SK-N-SH (cell line): ENCODE results near the gene C14orf132. TPM values are rescaled to one million over a fixed set of nuclear protein-coding genes. Genes with fewer than 3 reads are reported as not detected.

ENCODE experiments used
- CTCF ChIA-PET: fragments of 300-600, 350-600 bp; formaldehyde crosslinking; extraction: SDS; loops from one replicate; lab custom pipeline; 2021; lab: Yijun Ruan, JAX
- POLR2A ChIA-PET: fragments of 350-600 bp; sonication (Branson Sonifier 250); formaldehyde crosslinking; extraction: SDS; loops from one replicate; lab custom pipeline; 2020; ENCODE audit warnings: antibody characterized with exemption, inconsistent platforms; lab: Yijun Ruan, JAX
- DNase-seq: peaks from one replicate; pipeline ENCODE4 v3.0.0; 2012
- H2AFZ ChIP-seq: fragments of 200-600 bp; sonication (generic); 2 replicates; pipeline ENCODE4 v1.8.1; 2016; ENCODE audit warnings: antibody characterized with exemption, mild to moderate bottlenecking, low read depth
- H3F3A ChIP-seq: fragments of 200-600 bp; sonication (generic); replicated peaks from 2 replicates; pipeline ENCODE3; 2016; ENCODE audit warnings: antibody characterized with exemption, mild to moderate bottlenecking; ENCODE audit not compliant: insufficient read depth
- H3K27ac ChIP-seq, 2 experiments: fragments of 200-500 bp in 1 of 2; fragments of 200-600 bp in 1 of 2; sonication (Bioruptor generic) in 1 of 2; sonication (generic), shearing (Covaris generic) in 1 of 2; 2 replicates each; pipeline versions ENCODE4 v1.5.1 to v1.6.1; 2014 to 2016; ENCODE audit warnings: low read depth in 2 of 2, inconsistent platforms in 1 of 2, low read length in 1 of 2, mild to moderate bottlenecking in 1 of 2, mixed read lengths in 1 of 2
- H3K27me3 ChIP-seq: fragments of 200-600 bp; sonication (generic), shearing (Covaris generic); 2 replicates; pipeline ENCODE4 v1.6.1; 2016; ENCODE audit warnings: mixed run types; ENCODE audit not compliant: insufficient read depth
- H3K36me3 ChIP-seq, 2 experiments: fragments of 200-500 bp in 1 of 2; fragments of 200-600 bp in 1 of 2; sonication (Bioruptor generic) in 1 of 2; sonication (generic) in 1 of 2; replicated peaks in 1 of 2; 2 replicates each; pipeline versions ENCODE3 to v1.5.1; 2014 to 2016; ENCODE audit warnings: low read length in 1 of 2, mild to moderate bottlenecking in 1 of 2; ENCODE audit not compliant: insufficient read depth in 2 of 2, control insufficient read depth in 1 of 2
- H3K4me1 ChIP-seq, 2 experiments: fragments of 200-500 bp in 1 of 2; fragments of 200-600 bp in 1 of 2; sonication (Bioruptor generic) in 1 of 2; sonication (generic), shearing (Covaris generic) in 1 of 2; 2 replicates each; pipeline versions ENCODE4 v1.5.1 to v1.6.1; 2014 to 2016; ENCODE audit warnings: low read depth in 1 of 2, low read length in 1 of 2, mixed run types in 1 of 2; ENCODE audit not compliant: insufficient read depth in 2 of 2, control insufficient read depth in 1 of 2
- H3K4me2 ChIP-seq: fragments of 200-600 bp; sonication (generic), shearing (Covaris generic); 2 replicates; pipeline ENCODE4 v1.6.1; 2017; ENCODE audit warnings: mixed run types
- H3K4me3 ChIP-seq, 2 experiments: fragments of 200-500 bp in 1 of 2; fragments of 200-600 bp in 1 of 2; sonication (Bioruptor generic) in 1 of 2; sonication (generic), shearing (Covaris generic) in 1 of 2; 2 replicates each; pipeline versions ENCODE4 v1.5.1 to v1.8.1; 2014 to 2016; ENCODE audit warnings: low read depth in 2 of 2, inconsistent platforms in 1 of 2, low read length in 1 of 2, mild to moderate bottlenecking in 1 of 2, mixed read lengths in 1 of 2, moderate library complexity in 1 of 2
- H3K79me2 ChIP-seq: fragments of 200-600 bp; sonication (generic); 2 replicates; pipeline ENCODE4 v1.8.1; 2017; ENCODE audit warnings: mild to moderate bottlenecking; ENCODE audit not compliant: insufficient read depth
- H3K9ac ChIP-seq: fragments of 200-600 bp; sonication (generic); 2 replicates; pipeline ENCODE4 v1.6.1; 2017; ENCODE audit warnings: mixed run types
- H3K9me2 ChIP-seq: fragments of 200-600 bp; sonication (generic); 2 replicates; pipeline ENCODE4 v1.6.1; 2017; ENCODE audit warnings: mixed run types
- H3K9me3 ChIP-seq: fragments of 200-600 bp; sonication (generic); 2 replicates; pipeline ENCODE4 v1.6.1; 2017; ENCODE audit warnings: mixed run types, mild to moderate bottlenecking, moderate library complexity
- H4K20me1 ChIP-seq: fragments of 200-600 bp; sonication (generic); 2 replicates; pipeline ENCODE4 v1.6.1; 2017; ENCODE audit warnings: mild to moderate bottlenecking, mixed run types; ENCODE audit not compliant: insufficient read depth
- ELF1 ChIP-seq: IDR thresholded peaks from 2 replicates; pipeline ENCODE4 v1.4.0; 2012
- EP300 ChIP-seq, 2 experiments: IDR thresholded peaks; 2 replicates each; pipeline versions ENCODE4 v1.4.0 to v1.6.1; 2012; ENCODE audit warnings: borderline replicate concordance in 1 of 2, low read depth in 1 of 2, low read length in 1 of 2
- EZH2phosphoT487 ChIP-seq: fragments of 200-600 bp; sonication (generic); IDR thresholded peaks from 2 replicates; pipeline ENCODE4 v1.6.1; 2017; ENCODE audit warnings: low read depth, mixed run types, mild to moderate bottlenecking, antibody characterized with exemption, moderate library complexity, borderline replicate concordance
- FOSL2 ChIP-seq: IDR thresholded peaks from 2 replicates; pipeline ENCODE4 v1.4.0; 2012; ENCODE audit warnings: low read depth, mild to moderate bottlenecking, moderate library complexity, borderline replicate concordance
- JUND ChIP-seq: IDR thresholded peaks from 2 replicates; pipeline ENCODE4 v1.4.0; 2012
- MEF2A ChIP-seq: IDR thresholded peaks from 2 replicates; pipeline ENCODE4 v1.4.0; 2012; ENCODE audit warnings: low read depth, borderline replicate concordance
- MXI1 ChIP-seq: IDR thresholded peaks from 2 replicates; pipeline ENCODE4 v1.6.1; 2012; ENCODE audit warnings: mild to moderate bottlenecking, low read depth, low read length, improper control_type of control experiment
- NFIC ChIP-seq: IDR thresholded peaks from 2 replicates; pipeline ENCODE4 v1.4.0; 2012; ENCODE audit warnings: borderline replicate concordance
- POLR2AphosphoS5 ChIP-seq: IDR thresholded peaks from 2 replicates; pipeline ENCODE4 v1.6.1; 2012; ENCODE audit warnings: low read depth, low read length
- RAD21 ChIP-seq: IDR thresholded peaks from 2 replicates; pipeline ENCODE4 v1.6.1; 2012; ENCODE audit warnings: mild to moderate bottlenecking, low read length
- RFX5 ChIP-seq: IDR thresholded peaks from 2 replicates; pipeline ENCODE4 v1.6.1; 2012; ENCODE audit warnings: mild to moderate bottlenecking, improper control_type of control experiment, low read length
- SIN3A ChIP-seq: IDR thresholded peaks from 2 replicates; pipeline ENCODE4 v1.6.1; 2012; ENCODE audit warnings: low read depth, mild to moderate bottlenecking, low read length, moderate library complexity, borderline replicate concordance
- SMC3 ChIP-seq: IDR thresholded peaks from 2 replicates; pipeline ENCODE4 v1.6.1; 2012; ENCODE audit warnings: low read depth, low read length, improper control_type of control experiment
- TCF12 ChIP-seq: IDR thresholded peaks from 2 replicates; pipeline ENCODE4 v1.4.0; 2012
- YY1 ChIP-seq: IDR thresholded peaks from 2 replicates; pipeline ENCODE4 v1.4.0; 2012; ENCODE audit warnings: low read depth, mild to moderate bottlenecking
- WGBS: methylation state at CpG from one replicate; pipeline ENCODE4 v1.1.6; 2017; ENCODE audit warnings: low lambda C conversion rate; 5-methylcytosine and 5-hydroxymethylcytosine counted together
- polyA plus RNA-seq, 3 experiments: library from polyadenylated mRNA; depleted of rRNA; stranded (reverse); fragments of >200 nt; gene quantifications; 2 replicates each; pipeline ENCODE4 v1.2.3, GENCODE V29; 2012
- TF ChIP-seq, protein P1 (sequence below): IDR thresholded peaks from 2 replicates; pipeline ENCODE4; 2012
- TF ChIP-seq, protein P2 (sequence below): fragments of 200-600 bp; sonication (generic); IDR thresholded peaks from 2 replicates; pipeline ENCODE4 v1.6.1; 2017; ENCODE audit warnings: antibody characterized with exemption, mild to moderate bottlenecking, moderate library complexity

The C14orf132 gene
- polyA plus RNA-seq, 1 of the 3 experiments (the other 2 are of a cell fraction): 5.5 TPM

DNA sequence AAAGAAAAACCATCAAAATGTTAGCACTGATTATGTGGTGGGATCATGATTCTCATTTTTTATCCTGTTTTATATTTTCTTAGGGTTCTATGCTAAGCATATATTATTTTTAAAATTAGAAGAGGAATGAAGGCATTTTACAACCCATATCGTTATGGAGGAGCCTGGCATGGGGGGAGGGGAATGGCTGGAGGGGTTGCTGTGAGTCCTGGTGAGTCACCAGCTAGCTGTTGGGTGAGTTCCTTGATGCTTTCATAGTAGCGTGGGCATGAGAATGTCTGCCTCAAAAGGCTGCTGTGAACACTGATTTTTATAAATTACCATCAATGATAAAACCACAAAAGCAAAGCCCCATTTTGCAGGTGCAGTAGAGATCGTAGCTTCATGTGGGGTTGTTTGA lies 46.9 kb downstream of the C14orf132 start:
- Histone ChIP-seq H3K4me3 (no peak overlapping the region), H3K79me2 (no peaks in the 10 kb centered on the region; the same call in 1 of the 2 replicates), H3K27me3 (no peaks in the 10 kb centered on the region), H2AFZ (peak overlapping the region; percentile 75), H3K36me3 (peaks cover 0 to 7% of the 10 kb centered on the region in 2 experiments), H3F3A (no peaks in the 10 kb centered on the region), H3K9ac (no peak overlapping the region), H3K4me1 (peaks cover 14 to 61% of the 10 kb centered on the region in 2 experiments), H3K9me3 (no peaks in the 10 kb centered on the region), H3K4me2 (peak overlapping the region; percentile 58), H3K9me2 (no peaks in the 10 kb centered on the region), H4K20me1 (0 out of 2 replicates have a peak, but pooled peaks cover 2% of the 10 kb centered on the region), H3K27ac (peak overlapping the region in 1 of 2 experiments; percentile 60; a peak in 2 of 4 replicates)
- POLR2A ChIA-PET: no interaction called here
- no peak for DNase-seq
- CTCF ChIA-PET: interaction anchor here (1.0 to 1.6 kb wide), 3 partner anchors 13 to 47 kb away, joined by 3 to 7 read pairs (median 5); partner anchors contain the start of gene C14orf132
- WGBS: 10% methylated on average over 3 of the region's 3 CpGs
- TF ChIP-seq EP300 (IDR thresholded peaks at IDR 0.05; ENCODE audit: borderline replicate concordance in 1 of 2, low read depth in 1 of 2, low read length in 1 of 2) (no peak), MXI1 (no peak), TCF12 (peak; percentile 35), SIN3A (no peak), SMC3 (no peak), MEF2A (no peak), EZH2phosphoT487 (no peak), JUND (peak; percentile 62), FOSL2 (peak; percentile 76; the same call in 1 of the 2 replicates), RAD21 (no peak), NFIC (no peak), YY1 (peak; percentile 60; the same call in 1 of the 2 replicates), ELF1 (no peak), POLR2AphosphoS5 (peak; percentile 26; the same call in 1 of the 2 replicates), RFX5 (no peak)
- TF ChIP-seq, protein P1, sequence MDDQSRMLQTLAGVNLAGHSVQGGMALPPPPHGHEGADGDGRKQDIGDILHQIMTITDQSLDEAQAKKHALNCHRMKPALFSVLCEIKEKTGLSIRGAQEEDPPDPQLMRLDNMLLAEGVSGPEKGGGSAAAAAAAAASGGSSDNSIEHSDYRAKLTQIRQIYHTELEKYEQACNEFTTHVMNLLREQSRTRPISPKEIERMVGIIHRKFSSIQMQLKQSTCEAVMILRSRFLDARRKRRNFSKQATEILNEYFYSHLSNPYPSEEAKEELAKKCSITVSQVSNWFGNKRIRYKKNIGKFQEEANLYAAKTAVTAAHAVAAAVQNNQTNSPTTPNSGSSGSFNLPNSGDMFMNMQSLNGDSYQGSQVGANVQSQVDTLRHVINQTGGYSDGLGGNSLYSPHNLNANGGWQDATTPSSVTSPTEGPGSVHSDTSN: 0 out of 2 replicates have a peak, but pooled peaks have one; percentile 31
- TF ChIP-seq, protein P2, sequence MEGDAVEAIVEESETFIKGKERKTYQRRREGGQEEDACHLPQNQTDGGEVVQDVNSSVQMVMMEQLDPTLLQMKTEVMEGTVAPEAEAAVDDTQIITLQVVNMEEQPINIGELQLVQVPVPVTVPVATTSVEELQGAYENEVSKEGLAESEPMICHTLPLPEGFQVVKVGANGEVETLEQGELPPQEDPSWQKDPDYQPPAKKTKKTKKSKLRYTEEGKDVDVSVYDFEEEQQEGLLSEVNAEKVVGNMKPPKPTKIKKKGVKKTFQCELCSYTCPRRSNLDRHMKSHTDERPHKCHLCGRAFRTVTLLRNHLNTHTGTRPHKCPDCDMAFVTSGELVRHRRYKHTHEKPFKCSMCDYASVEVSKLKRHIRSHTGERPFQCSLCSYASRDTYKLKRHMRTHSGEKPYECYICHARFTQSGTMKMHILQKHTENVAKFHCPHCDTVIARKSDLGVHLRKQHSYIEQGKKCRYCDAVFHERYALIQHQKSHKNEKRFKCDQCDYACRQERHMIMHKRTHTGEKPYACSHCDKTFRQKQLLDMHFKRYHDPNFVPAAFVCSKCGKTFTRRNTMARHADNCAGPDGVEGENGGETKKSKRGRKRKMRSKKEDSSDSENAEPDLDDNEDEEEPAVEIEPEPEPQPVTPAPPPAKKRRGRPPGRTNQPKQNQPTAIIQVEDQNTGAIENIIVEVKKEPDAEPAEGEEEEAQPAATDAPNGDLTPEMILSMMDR: no peak
